D341Med (cell line): ENCODE data around the gene TNIK.

Source experiments
- DNase-seq: peaks from one replicate; pipeline ENCODE4 v3.0.0; 2012; ENCODE audit warnings: low spot score

Gene TNIK

DNA sequence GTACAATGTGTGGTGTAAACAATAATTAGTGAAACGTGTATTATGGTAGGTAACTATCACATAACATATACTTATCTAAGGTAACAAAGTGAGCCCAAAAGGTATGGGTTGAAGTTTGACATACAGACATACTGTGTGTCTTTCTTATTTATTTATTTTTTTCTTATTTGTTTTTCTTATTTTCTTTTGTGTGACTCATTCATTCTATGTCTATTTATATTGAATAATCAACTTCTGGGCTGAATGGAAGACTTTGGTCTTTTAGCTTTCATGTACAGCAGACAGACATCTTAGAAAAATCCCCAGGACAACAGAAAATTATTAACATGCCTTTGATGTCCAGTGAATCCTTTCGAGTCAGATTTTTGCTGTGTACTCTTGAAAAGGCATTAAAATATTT is 233.4 kb downstream of the TNIK start:
- DNase-seq: no peak

DNA sequence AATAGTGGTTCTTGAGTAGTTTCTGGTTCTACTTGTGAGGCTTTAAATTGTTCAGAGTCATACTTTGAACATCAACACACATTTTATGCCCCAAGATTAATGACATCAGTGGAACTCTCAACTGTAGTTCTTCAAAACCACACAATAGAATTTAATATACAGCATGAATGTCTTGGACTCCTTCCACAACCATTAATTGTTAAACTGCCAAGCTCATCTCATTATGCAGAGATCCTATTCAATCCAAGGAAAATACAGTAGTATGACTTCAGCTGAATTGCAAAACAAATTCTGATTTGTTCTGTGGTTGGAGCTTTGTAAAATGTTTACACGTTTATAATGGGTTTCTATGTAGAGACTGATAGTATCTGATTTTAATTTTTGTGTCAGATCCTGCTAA is 234.5 kb downstream of the TNIK start:
- DNase-seq: no peak

DNA sequence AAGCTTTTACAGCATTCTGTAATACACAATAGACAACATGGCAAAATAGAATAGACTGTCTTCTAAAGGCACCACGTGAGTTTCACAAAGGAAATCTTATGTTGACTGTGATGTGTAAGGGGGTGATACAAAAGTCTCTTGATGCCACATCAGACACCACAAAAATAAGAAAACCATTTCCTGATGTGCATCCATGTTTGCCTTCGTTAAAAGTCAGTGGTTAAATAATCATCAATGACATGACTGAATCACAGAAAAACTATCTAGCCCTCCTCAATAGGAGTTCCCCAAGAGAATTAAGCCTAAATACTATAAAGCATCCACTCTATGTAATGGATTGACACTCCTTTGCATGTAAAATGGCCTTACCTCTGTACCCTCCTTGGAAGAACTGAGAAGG is 235.0 kb downstream of the TNIK start:
- DNase-seq: no peak

DNA sequence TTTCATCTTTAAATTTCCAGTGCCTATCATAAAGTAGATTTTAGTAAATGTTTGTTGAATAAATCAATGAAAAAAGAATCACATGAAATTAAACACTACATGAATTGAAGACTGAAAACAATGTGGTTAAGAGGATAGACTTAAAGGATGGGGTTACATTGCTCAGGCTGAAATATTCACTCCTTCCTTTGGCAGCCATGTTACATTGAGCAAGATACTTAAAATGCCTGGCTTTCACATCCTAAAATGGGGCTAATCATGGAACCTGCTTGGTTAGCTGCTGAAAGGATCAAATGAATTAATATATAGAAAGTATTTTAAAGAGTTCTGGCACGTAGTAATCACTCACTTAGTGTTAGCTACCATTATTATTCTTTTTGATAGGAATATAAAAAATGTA is 236.8 kb downstream of the TNIK start:
- no peak for DNase-seq

DNA sequence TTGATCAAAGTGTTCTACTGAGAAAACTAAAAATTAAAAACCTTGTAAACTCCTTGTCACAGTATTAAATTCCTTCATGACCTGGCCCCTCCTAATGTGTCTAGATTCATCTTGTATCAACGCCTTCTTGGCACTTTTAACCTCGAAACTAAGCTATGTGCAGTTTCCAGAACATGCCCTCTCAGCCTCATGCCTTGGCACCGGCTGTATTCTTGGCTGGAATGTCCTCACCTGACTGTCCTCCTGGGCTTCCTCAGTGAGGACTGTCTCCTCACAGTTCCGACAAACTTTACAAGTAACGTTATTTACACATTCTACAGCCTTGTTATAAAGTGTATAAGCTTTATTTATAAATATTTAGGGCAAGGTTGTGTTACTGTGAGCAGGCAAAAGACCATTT is 237.2 kb downstream of the TNIK start:
- no peak for DNase-seq

DNA sequence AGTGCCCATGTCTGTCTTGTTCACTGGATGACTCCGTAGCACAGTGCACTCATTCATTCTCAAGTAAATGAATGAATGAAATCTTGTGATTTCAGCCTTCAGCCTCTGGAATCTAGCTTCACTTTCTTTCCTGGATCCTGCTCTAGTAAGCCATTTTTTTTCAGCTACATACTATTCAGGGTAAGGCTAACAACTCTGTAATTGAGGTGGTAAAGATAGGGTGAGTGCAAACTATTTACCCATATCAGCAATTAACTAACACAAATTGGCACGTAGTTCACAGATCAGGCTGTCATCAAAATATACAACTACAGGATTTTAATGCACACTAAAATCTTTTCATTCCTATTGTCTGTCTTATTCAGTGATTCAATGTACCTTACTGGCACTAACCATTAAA is 238.6 kb downstream of the TNIK start:
- DNase-seq: no peak

DNA sequence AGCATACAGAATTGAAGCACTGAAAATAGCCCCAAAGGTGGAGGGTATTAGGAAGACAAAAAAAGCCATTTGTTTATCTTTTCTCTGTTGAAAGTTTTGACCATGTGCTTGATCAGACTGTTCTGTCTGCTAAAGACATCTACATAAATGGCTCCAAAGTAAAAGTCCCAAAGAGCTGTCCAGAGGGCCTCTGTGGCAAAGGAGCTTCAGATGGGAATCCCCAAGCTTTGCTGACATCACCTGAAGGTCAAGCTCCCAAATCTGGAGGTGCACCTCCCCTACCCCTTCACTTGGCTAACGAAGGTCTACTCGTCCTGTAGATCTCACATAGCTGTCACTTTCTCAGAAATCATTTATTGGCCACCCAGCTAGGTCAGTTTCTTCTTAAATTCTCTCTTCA is 239.1 kb downstream of the TNIK start:
- no peak for DNase-seq

DNA sequence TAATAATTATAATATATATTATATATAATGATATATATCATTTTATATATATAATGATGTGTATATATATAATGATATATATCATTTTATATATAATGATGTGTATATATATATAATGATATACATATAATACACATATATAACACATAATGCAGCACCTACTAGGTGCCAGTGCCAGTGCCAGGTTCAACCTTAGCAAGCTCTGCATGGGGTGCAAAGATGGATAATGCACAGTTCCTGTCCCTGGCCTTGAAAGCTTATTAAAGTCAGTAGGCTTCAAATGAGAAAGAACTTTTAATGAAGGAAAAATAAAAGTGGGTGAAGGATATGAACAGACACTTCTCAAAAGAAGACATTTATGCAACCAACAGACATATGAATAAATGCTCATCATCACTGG is 240.9 kb downstream of the TNIK start:
- no peak for DNase-seq

DNA sequence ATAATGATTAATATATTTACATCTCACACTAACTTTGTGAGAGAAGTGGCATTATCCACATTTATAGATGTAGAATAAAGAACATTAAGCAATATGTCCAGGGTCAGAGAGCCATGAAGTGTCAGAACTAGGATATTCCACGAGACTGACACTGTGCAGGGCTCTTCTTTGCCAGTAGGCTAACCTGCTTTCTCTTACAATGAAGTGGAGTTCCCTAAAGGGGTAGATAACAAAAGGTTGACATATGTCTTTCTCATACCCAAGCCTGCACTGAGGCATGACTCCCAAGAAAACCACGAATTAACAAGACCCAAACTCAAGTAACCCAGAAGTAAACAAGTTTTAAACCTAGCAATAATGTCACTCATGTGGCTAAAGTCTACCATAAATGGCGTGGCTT is 242.1 kb downstream of the TNIK start:
- no peak for DNase-seq

DNA sequence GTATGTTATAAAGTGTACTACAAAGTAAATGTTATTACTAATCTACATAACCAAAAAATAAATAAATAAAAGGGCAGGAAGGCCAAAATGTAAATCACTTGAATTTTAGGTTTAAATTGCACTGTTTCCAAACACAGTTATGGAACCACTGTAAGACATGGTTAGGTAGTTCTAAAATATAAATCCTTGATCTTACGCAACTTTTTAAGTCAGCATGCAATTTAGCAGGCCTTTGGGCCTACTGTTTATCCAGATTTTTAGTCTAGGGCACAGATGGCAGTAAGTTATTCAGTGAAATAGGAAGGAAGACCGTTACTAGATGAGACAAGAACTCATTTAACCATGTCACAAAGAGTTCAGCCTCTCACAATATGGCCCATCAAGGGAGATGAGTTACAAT is 246.3 kb downstream of the TNIK start:
- no peak for DNase-seq

DNA sequence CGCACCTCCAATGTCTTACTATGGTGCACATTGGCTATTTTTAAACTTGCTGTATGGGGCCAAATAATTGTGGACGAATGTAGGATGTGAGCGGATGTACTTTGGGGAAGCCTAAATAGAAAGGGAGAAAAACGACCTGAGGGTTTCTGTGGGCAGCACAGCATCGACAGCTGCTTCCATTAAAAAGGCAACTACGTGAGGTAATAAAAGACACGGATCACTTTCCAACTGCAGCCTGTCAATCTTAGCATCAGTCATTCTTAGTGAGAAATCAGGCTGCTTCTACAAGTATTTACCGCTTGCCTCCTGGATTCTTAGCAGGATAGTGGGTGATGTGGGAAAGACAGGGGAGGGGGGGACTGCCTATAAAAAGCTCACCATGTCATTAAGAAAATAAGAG is 247.0 kb downstream of the TNIK start:
- no peak for DNase-seq

DNA sequence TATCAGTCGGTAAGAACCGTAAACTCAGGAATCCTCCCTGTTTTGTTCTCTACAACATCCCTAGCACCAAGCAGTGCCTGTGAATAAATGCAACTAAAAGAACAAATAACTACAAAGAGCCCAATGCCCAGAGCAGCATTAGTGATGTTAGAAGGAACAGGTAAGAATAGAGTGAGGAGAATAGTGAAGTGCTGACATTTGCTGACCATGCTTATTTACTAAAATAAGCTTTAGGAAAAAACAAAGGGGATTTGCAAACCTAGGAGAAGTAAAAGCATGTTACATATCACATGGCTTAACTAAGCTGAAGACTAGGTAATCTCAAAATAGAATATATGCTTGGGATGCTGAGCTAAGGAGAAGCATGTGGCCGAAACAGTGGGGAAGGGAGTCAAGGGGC is 247.6 kb downstream of the TNIK start:
- DNase-seq: no peak

DNA sequence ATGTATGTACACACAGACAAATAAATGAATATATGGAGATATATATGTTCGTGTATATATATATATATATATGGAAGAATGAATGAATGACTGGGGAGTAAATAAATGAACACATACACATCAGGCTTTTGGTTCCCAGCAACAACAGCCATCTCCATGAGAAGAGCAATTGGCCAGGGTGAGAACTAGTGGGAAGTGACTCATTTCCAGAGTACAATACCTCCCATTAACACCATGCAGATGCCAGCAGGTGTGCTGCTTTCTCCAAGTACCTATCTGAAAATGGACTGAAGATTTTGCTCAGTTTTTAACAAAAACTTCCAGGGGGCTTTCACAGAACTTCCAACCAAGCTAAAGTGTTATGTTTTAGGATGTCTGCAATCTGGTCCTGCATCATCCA is 253.9 kb downstream of the TNIK start:
- no peak for DNase-seq

DNA sequence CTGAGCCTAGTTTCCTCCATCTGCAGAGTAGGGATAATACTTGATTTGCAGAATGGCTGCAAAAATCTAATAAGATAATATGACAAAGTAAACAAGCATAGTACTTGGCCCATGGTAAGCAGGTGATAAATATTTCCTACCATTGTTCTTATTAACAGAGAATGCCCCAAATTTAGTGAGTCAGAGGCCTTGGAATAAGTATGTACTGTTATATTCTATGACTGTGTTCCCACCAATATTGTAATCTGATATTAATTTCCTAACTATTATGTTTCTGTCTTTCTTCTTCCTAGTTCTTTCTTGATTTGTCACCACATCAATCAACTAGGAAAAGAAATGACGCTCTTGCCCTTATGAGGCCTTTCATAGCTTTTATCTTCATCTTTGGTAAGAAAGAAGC is 255.3 kb downstream of the TNIK start:
- DNase-seq: no peak

DNA sequence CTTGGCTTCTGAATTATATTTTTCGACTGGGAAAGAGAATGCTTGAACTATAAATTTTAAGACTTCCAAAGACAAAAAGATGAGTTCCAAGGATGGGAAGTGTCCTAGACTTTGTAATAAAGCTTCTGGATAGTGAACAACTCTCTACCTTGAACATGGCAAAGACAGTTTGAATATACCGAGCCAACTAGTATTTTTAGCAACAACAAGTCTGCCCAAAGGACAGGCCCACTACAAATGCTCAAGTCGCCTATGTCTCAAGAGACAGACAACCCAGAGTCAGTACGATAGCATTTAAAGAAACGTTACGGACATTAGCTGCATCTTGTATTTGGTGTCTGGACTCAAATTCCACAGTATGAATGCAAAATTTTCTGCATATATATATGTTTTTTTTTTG is 258.4 kb downstream of the TNIK start:
- DNase-seq: no peak

DNA sequence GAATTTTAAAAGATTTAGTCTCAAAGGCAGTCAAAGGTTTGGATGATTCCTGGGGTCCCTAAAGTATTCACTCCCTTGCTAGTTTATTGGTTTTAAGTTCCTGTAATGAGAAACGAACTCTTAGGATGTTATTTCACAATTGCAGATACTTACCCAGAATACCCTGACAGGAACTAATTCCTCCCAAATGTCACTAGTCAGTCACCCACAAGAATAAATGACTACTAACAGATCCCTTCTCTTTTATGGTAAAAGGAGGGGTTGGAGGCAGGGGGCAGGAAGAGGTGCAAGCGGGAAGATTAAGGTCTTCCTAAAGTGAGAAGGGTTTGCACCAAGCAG is 259.5 kb downstream of the TNIK start:
- no peak for DNase-seq

DNA sequence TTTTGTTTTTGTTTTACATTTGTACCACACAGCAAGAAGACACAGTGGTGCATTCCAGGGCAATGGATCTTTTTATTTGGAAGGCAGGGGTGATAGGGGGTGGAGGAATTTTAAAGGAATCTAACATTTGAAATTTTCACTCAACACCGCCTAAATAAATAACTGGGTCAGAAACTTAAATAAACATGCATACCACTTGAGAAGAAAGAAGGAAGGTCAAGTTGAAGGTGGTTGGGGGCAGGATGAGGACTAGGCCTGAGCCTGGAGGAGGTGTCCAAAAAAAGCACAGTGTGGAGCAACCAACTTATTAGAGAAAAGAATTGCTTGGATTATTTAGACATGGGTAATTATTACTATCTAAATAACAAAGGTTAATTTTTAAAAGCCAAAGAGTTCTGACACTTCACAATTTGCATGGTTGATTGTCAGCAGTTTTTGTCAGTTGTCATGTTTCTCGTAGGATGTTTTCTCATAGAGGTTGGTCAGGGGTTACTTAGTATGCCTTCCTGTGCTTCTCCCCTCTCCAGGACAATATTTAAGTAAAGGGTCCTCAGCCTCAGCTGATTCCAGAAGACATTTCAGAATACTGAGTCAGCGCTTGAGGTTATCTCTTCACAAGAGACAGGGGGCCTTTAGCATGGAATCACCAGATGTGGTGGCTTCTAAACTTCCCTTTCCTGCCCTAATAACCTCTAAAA is 260.0 kb downstream of the TNIK start:
- DNase-seq: no peak

DNA sequence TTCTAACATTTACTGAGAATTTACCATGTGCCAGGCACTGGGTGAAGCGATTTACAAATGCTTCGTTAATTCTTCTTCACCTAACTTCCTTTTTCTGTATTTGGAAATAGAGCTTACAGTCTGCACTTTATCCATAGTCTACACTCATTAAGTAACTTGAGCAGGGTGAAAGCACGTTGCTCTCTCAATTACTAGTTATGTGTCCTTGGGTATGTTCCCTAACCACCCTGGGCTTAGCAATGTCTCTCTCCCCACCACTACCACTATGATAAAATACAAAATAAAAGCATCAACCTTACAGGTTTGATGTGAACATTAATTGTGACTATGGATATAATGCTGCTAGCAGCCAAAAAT is 260.8 kb downstream of the TNIK start:
- DNase-seq: no peak

DNA sequence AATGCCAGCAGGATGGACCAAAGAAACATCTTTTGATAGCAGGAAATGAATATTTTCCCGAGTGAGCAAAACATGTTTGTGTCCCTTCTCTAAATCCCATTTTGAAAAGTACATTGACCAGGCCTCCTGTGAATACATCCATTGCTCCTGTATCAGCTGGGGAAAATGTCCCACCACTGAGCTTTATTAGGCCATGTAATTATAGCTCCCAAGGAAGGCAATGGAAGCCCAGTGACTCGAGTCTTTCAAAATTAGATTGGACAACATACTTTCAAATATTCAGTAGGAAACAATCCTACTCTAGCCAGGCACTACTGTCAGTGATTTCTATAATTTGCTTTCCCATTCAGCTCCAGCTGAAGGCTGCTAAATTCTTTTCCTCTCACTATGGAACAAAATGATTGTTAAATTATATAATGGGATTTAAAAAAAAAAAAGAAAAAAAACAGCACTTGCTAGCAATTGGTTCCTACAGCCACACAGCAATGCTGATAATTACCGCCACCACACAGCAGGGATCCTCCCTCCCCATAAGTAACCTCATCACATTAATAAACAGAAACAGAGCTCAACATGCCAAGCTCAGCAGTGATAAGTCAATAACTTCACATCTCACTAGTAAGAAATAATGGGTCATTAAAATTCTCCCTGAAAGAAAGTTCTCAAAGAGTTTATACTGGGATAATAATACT is 261.3 kb downstream of the TNIK start:
- no peak for DNase-seq

DNA sequence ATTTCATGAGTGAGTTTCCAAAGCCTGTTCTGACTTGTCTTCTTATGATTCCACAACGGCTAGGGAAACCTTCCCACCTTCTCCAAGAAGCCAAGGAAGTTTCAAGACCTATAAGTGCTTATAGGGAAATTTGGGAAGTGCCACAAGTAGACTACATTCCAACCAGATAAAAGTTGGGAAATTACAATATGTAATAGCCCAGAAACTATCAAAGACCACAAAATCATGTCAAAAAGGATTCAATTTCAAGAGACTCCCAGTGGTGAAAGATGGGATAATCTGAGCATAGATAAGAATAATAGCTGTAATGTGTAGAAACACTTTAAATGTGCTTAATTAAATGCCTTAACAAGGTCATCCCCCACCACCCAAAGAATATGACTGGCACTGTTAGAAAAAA is 264.5 kb downstream of the TNIK start:
- DNase-seq: no peak

DNA sequence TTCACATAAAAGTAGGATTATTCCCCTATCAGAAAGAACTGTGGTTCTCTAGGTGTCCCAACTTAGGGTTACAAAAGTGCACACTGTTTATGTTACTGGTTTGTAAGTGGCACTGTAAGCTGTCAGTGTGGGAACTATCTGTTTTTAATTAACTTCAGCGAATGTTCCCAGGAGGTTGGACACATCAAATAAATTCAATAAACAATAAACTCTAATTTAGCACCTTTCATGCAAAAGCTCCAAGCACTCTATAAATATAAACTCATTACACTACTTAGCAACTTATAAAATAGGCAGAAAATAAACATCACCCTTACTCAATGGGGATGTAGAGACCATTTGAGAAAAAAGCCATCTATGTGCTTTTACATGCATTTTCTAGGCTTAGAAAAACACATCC is 265.2 kb downstream of the TNIK start:
- DNase-seq: no peak

DNA sequence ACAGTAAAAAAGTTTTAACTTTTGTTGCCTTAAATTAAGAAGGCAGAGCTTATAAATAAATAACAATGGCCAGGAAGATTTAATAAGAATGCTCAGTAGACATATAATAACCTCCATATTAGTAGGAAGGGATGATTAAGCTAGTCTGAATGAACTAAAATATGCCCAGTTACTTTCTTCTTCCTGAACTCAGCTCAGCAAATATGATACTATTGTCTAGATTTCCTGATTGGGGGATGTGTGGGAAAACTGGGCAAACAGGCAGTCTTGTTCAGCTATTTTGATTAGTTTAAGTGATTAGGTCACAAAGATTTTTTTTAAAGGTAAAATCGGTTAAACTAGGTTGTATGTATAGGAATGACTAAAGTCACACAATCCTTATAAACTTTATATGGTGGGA is 266.5 kb downstream of the TNIK start:
- DNase-seq: no peak

DNA sequence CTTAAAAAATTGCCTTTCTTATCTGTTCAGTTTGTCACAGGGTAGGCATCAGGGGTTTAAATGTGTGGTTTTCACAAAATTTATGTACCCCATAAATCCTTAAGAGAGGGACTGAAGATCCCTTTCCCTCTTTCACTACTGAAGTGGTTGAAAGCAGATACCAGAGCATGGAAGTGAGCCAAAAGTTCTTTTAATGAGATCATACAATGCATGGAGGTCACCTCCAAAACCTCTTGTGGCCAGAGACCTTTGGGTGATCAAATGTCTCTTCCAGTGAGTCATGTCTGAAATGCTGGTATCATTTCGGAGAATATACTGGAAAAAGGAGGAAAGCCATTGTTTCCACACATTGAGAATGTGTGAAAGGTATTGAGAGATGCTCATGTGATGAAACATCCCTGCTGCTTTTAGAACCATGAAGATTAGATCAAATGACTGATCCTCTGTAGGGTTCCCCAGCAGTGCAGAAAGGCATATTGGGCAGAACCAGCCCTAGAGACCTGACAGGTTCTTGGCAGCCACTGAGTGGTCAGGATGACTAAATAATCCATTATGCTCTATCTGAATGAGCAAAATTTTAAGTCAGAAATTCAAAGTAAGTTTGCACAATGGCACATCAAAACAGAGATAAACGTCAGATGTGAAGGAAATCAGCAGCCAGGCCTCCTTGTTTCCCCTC is 267.9 kb downstream of the TNIK start:
- no peak for DNase-seq

DNA sequence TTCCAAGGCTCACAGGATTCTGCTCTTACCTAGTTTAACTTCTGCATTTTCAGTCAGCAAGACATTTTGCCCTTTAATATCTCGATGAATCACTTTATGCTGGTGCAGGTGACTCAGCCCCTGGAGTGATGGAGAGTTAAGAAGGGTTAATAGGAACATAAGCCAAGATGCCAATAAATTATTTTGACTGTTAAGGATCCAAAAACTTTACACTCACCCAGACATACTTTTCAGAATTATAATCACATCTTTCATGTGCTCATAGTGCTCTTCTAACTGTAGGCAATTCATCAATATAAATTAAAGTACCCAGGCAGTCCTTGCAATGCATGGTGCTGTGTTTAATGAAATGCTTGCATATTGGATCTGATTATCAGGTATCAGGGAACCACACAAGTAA is 269.5 kb downstream of the TNIK start:
- DNase-seq: no peak
